CD14-positive monocyte (primary cell): ENCODE measurements around the gene UNC45B. TPM values are rescaled to one million over a fixed set of nuclear protein-coding genes. Genes with fewer than 3 reads are reported as not detected.

Experiments
- DNase-seq, 3 donors: peaks; one replicate each; pipeline ENCODE4 v3.0.0-alpha.2; 2011 to 2022
- H2AFZ ChIP-seq: 2 replicates; pipeline ENCODE4 v1.6.0; 2012; ENCODE audit warnings: mild to moderate bottlenecking, low read depth, low read length, inconsistent platforms; ENCODE audit not compliant: insufficient read depth, poor library complexity, severe bottlenecking
- H3K27ac ChIP-seq, 2 donors: 1 replicate in 1 of 2; 2 replicates in 1 of 2; pipeline ENCODE4 v1.5.1; 2012 to 2013; ENCODE audit warnings: low read length in 2 of 2, control low read depth in 1 of 2, inconsistent platforms in 1 of 2, low read depth in 1 of 2, mild to moderate bottlenecking in 1 of 2
- H3K27me3 ChIP-seq, 2 donors: one replicate each; pipeline versions ENCODE4 v1.6.0 to v1.6.1; 2011 to 2013; ENCODE audit warnings: low read length in 2 of 2; ENCODE audit not compliant: control insufficient read depth in 2 of 2, insufficient read depth in 2 of 2
- H3K36me3 ChIP-seq, 2 donors: replicated peaks in 1 of 2; 1 replicate in 1 of 2; 2 replicates in 1 of 2; pipeline versions ENCODE4 v1.5.1 to v1.6.1; 2012 to 2013; ENCODE audit warnings: low read length in 2 of 2, control low read depth in 1 of 2, inconsistent platforms in 1 of 2, mild to moderate bottlenecking in 1 of 2; ENCODE audit not compliant: insufficient read depth in 2 of 2, control insufficient read depth in 1 of 2
- H3K4me1 ChIP-seq, 2 donors: 1 replicate in 1 of 2; 2 replicates in 1 of 2; pipeline versions ENCODE4 v1.5.1 to v1.6.1; 2012 to 2013; ENCODE audit warnings: low read length in 2 of 2, control low read depth in 1 of 2, inconsistent platforms in 1 of 2, mild to moderate bottlenecking in 1 of 2, moderate library complexity in 1 of 2; ENCODE audit not compliant: insufficient read depth in 2 of 2, control insufficient read depth in 1 of 2
- H3K4me2 ChIP-seq: replicated peaks from 2 replicates; pipeline ENCODE3; 2012; ENCODE audit warnings: low read length, moderate library complexity, mild to moderate bottlenecking; ENCODE audit not compliant: poor library complexity, severe bottlenecking; ENCODE audit errors: extremely low read depth
- H3K4me3 ChIP-seq, 3 experiments: fragments of 200-600 bp in 1 of 3; sonication (generic) in 1 of 3; replicated peaks in 1 of 3; 1 replicate in 2 of 3; 2 replicates in 1 of 3; pipeline ENCODE4 v1.5.1; 2011 to 2013; ENCODE audit warnings: low read length in 3 of 3, mild to moderate bottlenecking in 3 of 3, control low read depth in 2 of 3, low read depth in 2 of 3, inconsistent platforms in 1 of 3, moderate library complexity in 1 of 3
- H3K79me2 ChIP-seq: 2 replicates; pipeline ENCODE4 v1.6.0; 2012; ENCODE audit warnings: mild to moderate bottlenecking, control low read depth, inconsistent platforms, low read length, moderate library complexity; ENCODE audit not compliant: insufficient read depth
- H3K9ac ChIP-seq: 2 replicates; pipeline ENCODE4 v1.6.0; 2017; ENCODE audit warnings: low read length, mild to moderate bottlenecking; ENCODE audit not compliant: insufficient read depth, poor library complexity, severe bottlenecking
- H3K9me3 ChIP-seq, 2 donors: replicated peaks in 1 of 2; 1 replicate in 1 of 2; 2 replicates in 1 of 2; pipeline versions ENCODE4 v1.5.1 to v1.6.1; 2012 to 2013; ENCODE audit warnings: low read length in 2 of 2, control low read depth in 1 of 2; ENCODE audit not compliant: control insufficient read depth in 1 of 2, insufficient read depth in 1 of 2
- H4K20me1 ChIP-seq: 2 replicates; pipeline ENCODE4 v1.6.0; 2012; ENCODE audit warnings: mild to moderate bottlenecking, low read length, control low read depth, moderate library complexity; ENCODE audit not compliant: insufficient read depth
- H3K27ac Mint-ChIP-seq, 7 donors: one replicate each; pipeline ENCODE4 v1.8.0; 2020; ENCODE audit warnings: mild to moderate bottlenecking in 7 of 7, mixed read lengths in 7 of 7, moderate library complexity in 6 of 7, inconsistent platforms in 2 of 7
- H3K27me3 Mint-ChIP-seq, 3 donors: one replicate each; pipeline ENCODE4 v1.8.0; 2021 to 2022; ENCODE audit warnings: low read depth in 3 of 3, mild to moderate bottlenecking in 3 of 3, mixed read lengths in 3 of 3, moderate library complexity in 3 of 3, inconsistent platforms in 1 of 3
- H3K36me3 Mint-ChIP-seq, 2 donors: one replicate each; pipeline ENCODE4 v1.8.0; 2020; ENCODE audit warnings: mixed read lengths in 2 of 2, inconsistent platforms in 1 of 2, mild to moderate bottlenecking in 1 of 2
- H3K4me1 Mint-ChIP-seq: one replicate; pipeline ENCODE4 v1.8.0; 2020; ENCODE audit warnings: mild to moderate bottlenecking, mixed read lengths
- H3K4me3 Mint-ChIP-seq, 2 donors: one replicate each; pipeline ENCODE4 v1.8.0; 2020; ENCODE audit warnings: mild to moderate bottlenecking in 2 of 2, mixed read lengths in 2 of 2, moderate library complexity in 1 of 2
- H3K9me3 Mint-ChIP-seq, 7 donors: one replicate each; pipeline ENCODE4 v1.8.0; 2020 to 2022; ENCODE audit warnings: mixed read lengths in 7 of 7, mild to moderate bottlenecking in 6 of 7, moderate library complexity in 6 of 7, inconsistent platforms in 2 of 7
- WGBS: methylation state at CpG from one replicate; pipeline ENCODE4 v1.1.5; 2013; ENCODE audit warnings: missing lambda C conversion rate; ENCODE audit not compliant: insufficient coverage; 5-methylcytosine and 5-hydroxymethylcytosine counted together
- intact Hi-C, 2 donors: fragments of 100-400 bp; cut with micrococcal nuclease; formaldehyde crosslinking; loops; one replicate each; pipeline versions ENCODE4 v1.15.0 to v1.15.1; 2023
- polyA plus RNA-seq, 3 donors: library from polyadenylated mRNA; depleted of rRNA in 1 of 3; unstranded in 2 of 3; stranded (reverse) in 1 of 3; fragments of 300-500 nt in 2 of 3; fragments of >200 nt in 1 of 3; fragmentation: Illumina TruSeq in 2 of 3; gene quantifications; 1 replicate in 2 of 3; 2 replicates in 1 of 3; pipeline ENCODE4 v1.2.3, GENCODE V29; 2012 to 2021
- TF ChIP-seq, protein P1 (sequence below): fragments of 200-600 bp; IDR thresholded peaks from one replicate; pipeline ENCODE4 v1.8.0; 2022; ENCODE audit warnings: antibody characterized with exemption, mild to moderate bottlenecking

Gene UNC45B
- polyA plus RNA-seq, 3 donors: not detected

- no peak overlapping the region for H3K9ac ChIP-seq
- H3K27ac ChIP-seq: no peak overlapping the region
- no peak overlapping the region for H3K4me3 ChIP-seq
- no peaks in the 10 kb centered on the region for H3K27me3 ChIP-seq
- no peak for DNase-seq
- Mint-ChIP-seq H3K4me3 (no peak overlapping the region), H3K4me1 (peaks cover 4% of the 10 kb centered on the region), H3K27ac (peak overlapping the region in 1 of 7 donors; percentile 37), H3K36me3 (no peaks in the 10 kb centered on the region), H3K27me3 (peaks cover 2 to 9% (median 8%) of the 10 kb centered on the region in 3 donors), H3K9me3 (peaks cover 0 to 3% (median 0%) of the 10 kb centered on the region in 7 donors)
- 90% methylated on average over 3 of the region's 7 CpGs for WGBS
- intact Hi-C loops: no loop called here
- TF ChIP-seq, protein P1, sequence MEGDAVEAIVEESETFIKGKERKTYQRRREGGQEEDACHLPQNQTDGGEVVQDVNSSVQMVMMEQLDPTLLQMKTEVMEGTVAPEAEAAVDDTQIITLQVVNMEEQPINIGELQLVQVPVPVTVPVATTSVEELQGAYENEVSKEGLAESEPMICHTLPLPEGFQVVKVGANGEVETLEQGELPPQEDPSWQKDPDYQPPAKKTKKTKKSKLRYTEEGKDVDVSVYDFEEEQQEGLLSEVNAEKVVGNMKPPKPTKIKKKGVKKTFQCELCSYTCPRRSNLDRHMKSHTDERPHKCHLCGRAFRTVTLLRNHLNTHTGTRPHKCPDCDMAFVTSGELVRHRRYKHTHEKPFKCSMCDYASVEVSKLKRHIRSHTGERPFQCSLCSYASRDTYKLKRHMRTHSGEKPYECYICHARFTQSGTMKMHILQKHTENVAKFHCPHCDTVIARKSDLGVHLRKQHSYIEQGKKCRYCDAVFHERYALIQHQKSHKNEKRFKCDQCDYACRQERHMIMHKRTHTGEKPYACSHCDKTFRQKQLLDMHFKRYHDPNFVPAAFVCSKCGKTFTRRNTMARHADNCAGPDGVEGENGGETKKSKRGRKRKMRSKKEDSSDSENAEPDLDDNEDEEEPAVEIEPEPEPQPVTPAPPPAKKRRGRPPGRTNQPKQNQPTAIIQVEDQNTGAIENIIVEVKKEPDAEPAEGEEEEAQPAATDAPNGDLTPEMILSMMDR: no peak
- no peak overlapping the region for H3K4me2 ChIP-seq
- no peaks in the 10 kb centered on the region for H3K79me2 ChIP-seq
- H2AFZ ChIP-seq: no peak overlapping the region
- H3K9me3 ChIP-seq: no peaks in the 10 kb centered on the region
- H4K20me1 ChIP-seq: no peaks in the 10 kb centered on the region
- no peaks in the 10 kb centered on the region for H3K36me3 ChIP-seq
- H3K4me1 ChIP-seq: no peaks in the 10 kb centered on the region
These were observed 7.6 kb downstream of the UNC45B start for GRCh38 chr17:35155246-35155645.

GRCh38 chr17:35159940-35160339 is 12.3 kb downstream of the UNC45B start:
- TF ChIP-seq, protein P1: no peak
- H2AFZ ChIP-seq: no peak overlapping the region
- Mint-ChIP-seq H3K4me3 (no peak overlapping the region), H3K27ac (no peak overlapping the region), H3K27me3 (peaks cover 3 to 8% (median 7%) of the 10 kb centered on the region in 3 donors), H3K4me1 (peaks cover 13% of the 10 kb centered on the region), H3K9me3 (peaks cover 0 to 2% (median 0%) of the 10 kb centered on the region in 7 donors), H3K36me3 (no peaks in the 10 kb centered on the region)
- H3K79me2 ChIP-seq: no peaks in the 10 kb centered on the region
- DNase-seq: no peak
- no peak overlapping the region for H3K4me3 ChIP-seq
- no peak overlapping the region for H3K4me2 ChIP-seq
- 30% methylated on average over 2 of the region's 2 CpGs for WGBS
- peaks cover 4 to 8% of the 10 kb centered on the region in 2 donors for H3K4me1 ChIP-seq
- intact Hi-C loops: loop anchor here in 1 of 2 donors (10.0 kb wide), 1 partner anchor 585 kb away; no protein-coding TSS in a partner anchor
- H3K27ac ChIP-seq: no peak overlapping the region
- H3K36me3 ChIP-seq: no peaks in the 10 kb centered on the region
- no peaks in the 10 kb centered on the region for H4K20me1 ChIP-seq
- no peak overlapping the region for H3K9ac ChIP-seq
- H3K27me3 ChIP-seq: no peaks in the 10 kb centered on the region
- H3K9me3 ChIP-seq: no peaks in the 10 kb centered on the region
